ENCODE data around the gene PHC2. TPM values are rescaled to one million over a fixed set of nuclear protein-coding genes. Genes with fewer than 3 reads are reported as not detected.

The PHC2 gene
- total and polyA plus RNA-seq, 3 donors from 2014 or later: 121 to 178 (median 130) TPM

DNA sequence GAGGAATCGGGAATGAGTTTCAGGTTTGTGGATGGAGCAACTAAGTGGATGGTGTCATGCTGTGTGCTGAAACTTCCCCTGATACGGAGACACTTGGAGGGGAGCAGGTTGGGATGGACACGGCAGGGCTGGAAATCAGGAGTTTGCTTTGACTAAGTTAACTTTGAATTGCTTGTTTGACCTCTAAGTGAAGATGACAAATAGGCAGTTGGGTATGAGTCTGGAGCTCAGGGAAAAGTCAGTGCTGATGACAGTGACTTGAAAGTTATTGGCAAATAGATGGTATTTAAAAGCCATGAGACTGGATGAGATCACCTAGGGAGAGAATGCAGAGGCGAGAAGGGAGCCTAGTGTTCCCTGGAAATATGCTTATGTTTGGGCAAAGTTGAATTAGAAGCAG is 28.8 kb upstream of the PHC2 start:
- 84 to 94% methylated on average over 4 of the region's 4 CpGs for WGBS, 2 donors
- H3K4me1 ChIP-seq: no peaks in the 10 kb centered on the region
- no peaks in the 10 kb centered on the region for H3K36me3 ChIP-seq (ENCODE audit: low read depth, missing control alignments)
- intact Hi-C loops (cut with DNase I; ENCODE audit: low total_unique reads): no loop called here
- no peak overlapping the region for H3K27ac ChIP-seq
- H3K4me3 ChIP-seq: no peak overlapping the region
- no peak for TF ChIP-seq POLR2A (IDR thresholded peaks at IDR 0.05)
- no peak for DNase-seq
- no peaks in the 10 kb centered on the region for H3K27me3 ChIP-seq
- no peaks in the 10 kb centered on the region for H3K9me3 ChIP-seq

GRCh38 chr1:33456502-33456886 is 25.6 kb upstream of the PHC2 start:
- no peak for DNase-seq
- Histone ChIP-seq H3K27me3 (no peaks in the 10 kb centered on the region), H3K27ac (no peak overlapping the region), H3K9me3 (no peaks in the 10 kb centered on the region), H3K4me3 (no peak overlapping the region), H3K36me3 (ENCODE audit: low read depth, missing control alignments) (no peaks in the 10 kb centered on the region), H3K4me1 (no peaks in the 10 kb centered on the region)
- TF ChIP-seq CTCF (IDR thresholded peaks at IDR 0.05) (no peak), POLR2A (IDR thresholded peaks at IDR 0.05) (no peak)
- 63 to 64% methylated on average over 6 of the region's 6 CpGs for WGBS, 2 donors
- intact Hi-C loops (cut with DNase I; ENCODE audit: low total_unique reads): no loop called here

DNA sequence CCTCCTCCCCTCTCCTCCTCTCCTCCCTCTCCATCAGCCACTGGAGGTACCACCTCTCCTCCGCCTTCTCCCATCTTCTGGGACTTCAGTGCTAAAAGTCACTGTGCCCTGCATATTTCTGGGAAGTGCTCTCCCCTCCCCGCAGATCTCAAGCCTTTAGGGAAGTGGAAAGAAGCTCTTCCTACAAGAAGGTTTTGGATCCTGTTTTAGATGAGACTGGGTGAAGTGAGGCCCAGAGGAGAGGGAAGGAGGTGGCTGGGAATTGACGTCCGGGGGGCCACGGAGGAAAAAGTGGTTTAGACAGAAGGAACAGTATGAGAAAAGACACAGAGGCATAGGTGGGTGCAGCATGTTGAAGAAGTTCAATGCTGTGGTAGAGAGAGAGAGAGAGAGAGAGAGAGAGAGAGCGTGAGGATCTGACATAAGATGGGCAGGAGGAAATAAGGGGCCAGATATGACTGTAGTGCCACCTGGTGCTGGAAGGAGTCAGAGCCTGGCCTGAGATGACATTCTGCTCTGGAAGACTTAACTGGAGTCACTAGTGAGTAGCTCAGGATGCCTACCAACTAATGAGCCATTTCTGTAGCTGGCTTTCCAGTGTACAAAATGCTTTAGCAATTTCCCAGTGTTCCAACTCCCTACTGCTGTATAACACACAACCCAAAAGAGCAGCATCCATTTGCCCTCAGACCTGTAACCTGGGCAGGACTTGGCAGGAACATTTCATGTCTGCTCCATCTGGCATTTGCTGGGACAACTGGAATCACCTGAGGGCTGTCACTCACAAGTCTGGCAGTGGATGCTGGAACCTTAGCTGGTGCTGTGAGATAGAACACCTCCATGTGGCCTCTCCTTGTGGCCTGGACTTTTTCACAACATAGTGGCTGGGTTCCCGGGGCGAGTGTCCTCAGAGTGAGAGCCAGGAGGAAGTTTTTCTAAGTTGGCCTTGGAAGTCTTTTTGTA is 24.9 kb upstream of the PHC2 start:
- Histone ChIP-seq H3K27me3 (no peaks in the 10 kb centered on the region), H3K4me3 (no peak overlapping the region), H3K36me3 (ENCODE audit: low read depth, missing control alignments) (no peaks in the 10 kb centered on the region), H3K9me3 (no peaks in the 10 kb centered on the region), H3K27ac (no peak overlapping the region), H3K4me1 (no peaks in the 10 kb centered on the region)
- 52 to 59% methylated on average over 8 of the region's 8 CpGs for WGBS, 2 donors
- intact Hi-C loops (cut with DNase I; ENCODE audit: low total_unique reads): no loop called here
- DNase-seq: peak; percentile 60
- TF ChIP-seq CTCF (IDR thresholded peaks at IDR 0.05) (peak in 2 of 3 experiments; percentile 23 to 38), POLR2A (IDR thresholded peaks at IDR 0.05) (no peak)

- no peaks in the 10 kb centered on the region for H3K9me3 ChIP-seq
- no peak overlapping the region for H3K27ac ChIP-seq
- WGBS, 2 donors: 84 to 93% methylated on average over 8 of the region's 8 CpGs
- H3K4me3 ChIP-seq: no peak overlapping the region
- H3K27me3 ChIP-seq: no peaks in the 10 kb centered on the region
- DNase-seq: no peak
- no peak for TF ChIP-seq CTCF (IDR thresholded peaks at IDR 0.05)
- TF ChIP-seq POLR2A (IDR thresholded peaks at IDR 0.05): no peak
- H3K4me1 ChIP-seq: no peaks in the 10 kb centered on the region
- intact Hi-C loops (cut with DNase I; ENCODE audit: low total_unique reads): no loop called here
- no peaks in the 10 kb centered on the region for H3K36me3 ChIP-seq (ENCODE audit: low read depth, missing control alignments)
These were observed 23.9 kb upstream of the PHC2 start for GRCh38 chr1:33454646-33455282.

DNA sequence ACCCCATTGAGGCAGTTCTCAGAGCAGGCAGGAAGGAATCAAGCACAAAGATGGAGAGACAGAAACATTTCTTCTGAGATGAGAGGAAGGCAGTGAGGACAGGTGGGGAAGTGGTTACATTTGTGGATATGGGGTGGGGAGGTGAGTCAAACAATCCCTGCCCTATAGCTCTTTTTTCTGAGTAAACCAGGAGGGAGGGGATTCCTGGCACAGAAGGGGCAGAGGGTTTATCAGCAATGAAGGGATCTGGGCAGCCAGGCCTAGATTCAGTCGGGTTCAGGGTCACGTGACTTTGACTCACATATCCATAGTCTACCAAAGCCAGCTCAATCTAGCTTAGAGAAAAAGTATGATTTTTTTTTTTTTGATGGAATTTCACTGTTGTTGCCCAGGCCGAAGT is 15.7 kb upstream of the PHC2 start:
- TF ChIP-seq POLR2A (IDR thresholded peaks at IDR 0.05) (no peak), CTCF (IDR thresholded peaks at IDR 0.05) (no peak)
- intact Hi-C loops (cut with DNase I; ENCODE audit: low total_unique reads): no loop called here

More for the DNA sequence above, 15.7 kb upstream of the PHC2 start:
- 85 to 94% methylated on average over 3 of the region's 3 CpGs for WGBS, 2 donors
- no peaks in the 10 kb centered on the region for H3K27me3 ChIP-seq
- H3K4me1 ChIP-seq: peaks cover 5% of the 10 kb centered on the region
- H3K27ac ChIP-seq: no peak overlapping the region
- H3K36me3 ChIP-seq (ENCODE audit: low read depth, missing control alignments): no peaks in the 10 kb centered on the region
- no peak for DNase-seq
- H3K9me3 ChIP-seq: no peaks in the 10 kb centered on the region
- no peak overlapping the region for H3K4me3 ChIP-seq
